Sigmoid colon (tissue), 7 donors: ENCODE results near the gene MUC21. TPM values are rescaled to one million over a fixed set of nuclear protein-coding genes. Genes with fewer than 3 reads are reported as not detected.

Experiments
- DNase-seq: peaks from one replicate; pipeline ENCODE4 v3.0.0-alpha.2; 2019
- H3K27ac ChIP-seq, 4 donors: fragments of 200-600 bp; sonication (generic); one replicate each; pipeline ENCODE4 v1.5.1; 2016 to 2019; ENCODE audit warnings: mild to moderate bottlenecking in 1 of 4
- H3K27me3 ChIP-seq, 3 donors: fragments of 200-600 bp; sonication (generic); one replicate each; pipeline ENCODE4 v1.5.1; 2019; ENCODE audit warnings: mild to moderate bottlenecking in 1 of 3
- H3K36me3 ChIP-seq, 4 donors: fragments of 200-600 bp; sonication (generic); one replicate each; pipeline ENCODE4 v1.5.1; 2016 to 2019
- H3K4me1 ChIP-seq, 4 donors: fragments of 200-600 bp; sonication (generic); one replicate each; pipeline ENCODE4 v1.5.1; 2017 to 2019
- H3K4me3 ChIP-seq, 4 donors: fragments of 200-600 bp; sonication (generic); one replicate each; pipeline ENCODE4 v1.5.1; 2017 to 2019; ENCODE audit warnings: mild to moderate bottlenecking in 2 of 4, moderate library complexity in 1 of 4
- H3K9me3 ChIP-seq, 4 donors: fragments of 200-600 bp in 3 of 4; sonication (generic) in 3 of 4; one replicate each; pipeline versions ENCODE4 v1.5.1 to v1.6.1; 2013 to 2019
- EP300 ChIP-seq, 4 donors: sonication (generic); formaldehyde crosslinking; IDR thresholded peaks; one replicate each; pipeline ENCODE4 v1.6.1; 2017; ENCODE audit warnings: antibody characterized with exemption in 4 of 4
- POLR2A ChIP-seq, 2 donors: fragments of 450-650 bp; IDR thresholded peaks; one replicate each; pipeline ENCODE4 v1.6.1; 2016; ENCODE audit warnings: antibody characterized with exemption in 2 of 2, mild to moderate bottlenecking in 2 of 2, moderate library complexity in 2 of 2
- POLR2AphosphoS5 ChIP-seq, 4 donors: sonication (generic); formaldehyde crosslinking; IDR thresholded peaks; one replicate each; pipeline ENCODE4 v1.6.1; 2017; ENCODE audit warnings: antibody characterized with exemption in 4 of 4
- WGBS, 2 donors: extraction: QIAGEN DNeasy Blood & Tissue Kit; methylation state at CpG; one replicate each; pipeline ENCODE4 v1.1.7; 2013; 5-methylcytosine and 5-hydroxymethylcytosine counted together
- intact Hi-C: fragments of 100-400 bp; cut with DNase I; formaldehyde crosslinking; loops from one replicate; pipeline ENCODE4 v1.15.1; 2023
- polyA plus RNA-seq, 3 donors: library from polyadenylated mRNA; stranded (reverse); fragments of 200-250 nt; gene quantifications; one replicate each; pipeline ENCODE4 v1.2.3, GENCODE V29; 2013
- total RNA-seq, 4 donors: library from RNA; depleted of rRNA; stranded (reverse); fragments of >200 nt; gene quantifications; one replicate each; pipeline ENCODE4 v1.1.0, GENCODE V29; 2016
- TF ChIP-seq, protein P1 (sequence below), 4 experiments: fragments of 450-650 bp in 3 of 4; fragments of 200-600 bp in 1 of 4; IDR thresholded peaks; one replicate each; pipeline ENCODE4 v1.5.1; 2016 to 2019; ENCODE audit warnings: antibody characterized with exemption in 4 of 4, mild to moderate bottlenecking in 3 of 4, moderate library complexity in 2 of 4
- donor health status: healthy with polysubstance abuse.
- donor health status: Bipolar disorder and iron deficiency.
- donor health status: healthy.

MUC21 gene
- total and polyA plus RNA-seq, 7 donors = 0.19 to 1.2 TPM; not detected in 5

DNA sequence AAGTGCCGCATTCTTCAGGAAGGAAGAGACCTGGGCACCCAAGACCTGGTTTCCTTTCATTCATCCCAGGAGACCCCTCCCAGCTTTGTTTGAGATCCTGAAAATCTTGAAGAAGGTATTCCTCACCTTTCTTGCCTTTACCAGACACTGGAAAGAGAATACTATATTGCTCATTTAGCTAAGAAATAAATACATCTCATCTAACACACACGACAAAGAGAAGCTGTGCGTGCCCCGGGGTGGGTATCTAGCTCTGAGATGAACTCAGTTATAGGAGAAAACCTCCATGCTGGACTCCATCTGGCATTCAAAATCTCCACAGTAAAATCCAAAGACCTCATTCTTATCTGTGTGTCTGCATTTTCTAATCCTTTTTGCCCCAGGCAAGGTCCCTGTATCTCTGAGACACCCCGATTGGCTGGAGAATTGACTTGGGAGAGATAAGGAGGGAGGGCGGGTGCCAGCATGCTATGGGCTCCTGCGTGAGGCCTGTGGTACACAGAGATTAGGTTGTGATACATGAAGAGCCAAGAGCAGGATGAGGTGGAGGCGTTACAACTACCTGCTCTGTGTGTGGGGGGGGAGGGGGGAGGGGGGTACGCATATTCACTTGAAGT is 4.8 kb downstream of the MUC21 start:
- Histone ChIP-seq H3K4me1 (no peaks in the 10 kb centered on the region), H3K4me3 (no peak overlapping the region), H3K9me3 (no peaks in the 10 kb centered on the region), H3K27me3 (peaks cover 0 to 8% (median 0%) of the 10 kb centered on the region in 3 donors), H3K27ac (no peak overlapping the region), H3K36me3 (no peaks in the 10 kb centered on the region)
- DNase-seq = no peak
- 92% methylated on average over 9 of the region's 9 CpGs for WGBS, 2 donors
- TF ChIP-seq POLR2A (IDR thresholded peaks at IDR 0.05) (no peak), EP300 (IDR thresholded peaks at IDR 0.05) (no peak), POLR2AphosphoS5 (IDR thresholded peaks at IDR 0.05) (no peak)
- TF ChIP-seq, protein P1, sequence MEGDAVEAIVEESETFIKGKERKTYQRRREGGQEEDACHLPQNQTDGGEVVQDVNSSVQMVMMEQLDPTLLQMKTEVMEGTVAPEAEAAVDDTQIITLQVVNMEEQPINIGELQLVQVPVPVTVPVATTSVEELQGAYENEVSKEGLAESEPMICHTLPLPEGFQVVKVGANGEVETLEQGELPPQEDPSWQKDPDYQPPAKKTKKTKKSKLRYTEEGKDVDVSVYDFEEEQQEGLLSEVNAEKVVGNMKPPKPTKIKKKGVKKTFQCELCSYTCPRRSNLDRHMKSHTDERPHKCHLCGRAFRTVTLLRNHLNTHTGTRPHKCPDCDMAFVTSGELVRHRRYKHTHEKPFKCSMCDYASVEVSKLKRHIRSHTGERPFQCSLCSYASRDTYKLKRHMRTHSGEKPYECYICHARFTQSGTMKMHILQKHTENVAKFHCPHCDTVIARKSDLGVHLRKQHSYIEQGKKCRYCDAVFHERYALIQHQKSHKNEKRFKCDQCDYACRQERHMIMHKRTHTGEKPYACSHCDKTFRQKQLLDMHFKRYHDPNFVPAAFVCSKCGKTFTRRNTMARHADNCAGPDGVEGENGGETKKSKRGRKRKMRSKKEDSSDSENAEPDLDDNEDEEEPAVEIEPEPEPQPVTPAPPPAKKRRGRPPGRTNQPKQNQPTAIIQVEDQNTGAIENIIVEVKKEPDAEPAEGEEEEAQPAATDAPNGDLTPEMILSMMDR (IDR thresholded peaks at IDR 0.05) = no peak
- intact Hi-C loops = no loop called here

DNA sequence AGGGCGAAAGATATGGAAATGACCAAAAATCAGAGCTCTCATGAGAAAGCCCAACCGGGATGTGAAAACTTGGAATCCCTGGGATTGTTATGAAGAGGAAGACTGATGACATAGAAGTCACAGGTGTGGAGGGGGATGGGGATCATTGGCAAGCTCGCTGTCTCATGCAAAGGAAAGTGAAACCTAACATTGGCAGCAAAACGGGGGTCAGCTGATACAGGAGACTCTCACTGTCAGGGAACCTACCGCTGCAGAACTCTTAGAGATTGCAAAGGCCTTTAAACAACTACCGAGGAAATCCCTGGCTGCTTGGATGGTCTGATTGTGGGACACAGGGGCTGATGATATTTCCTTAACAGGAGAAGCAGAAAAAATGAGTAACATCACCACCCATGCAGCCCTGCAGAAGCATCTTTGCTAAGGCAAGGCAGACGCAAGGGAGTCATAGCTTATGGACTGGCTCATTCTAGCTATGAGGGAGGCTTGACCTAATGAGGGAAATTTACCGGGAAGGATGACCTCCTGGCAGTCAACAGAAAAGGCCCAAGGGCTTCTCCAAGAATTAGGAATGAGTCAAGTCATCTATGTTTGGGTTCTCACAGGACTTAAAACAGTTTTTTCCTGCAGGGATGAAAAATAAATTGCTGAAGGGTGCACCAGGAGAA is 7.0 kb downstream of the MUC21 start:
- TF ChIP-seq, protein P1 (IDR thresholded peaks at IDR 0.05) = no peak
- no peak for TF ChIP-seq POLR2A (IDR thresholded peaks at IDR 0.05)
- TF ChIP-seq POLR2AphosphoS5 (IDR thresholded peaks at IDR 0.05) = no peak
- TF ChIP-seq EP300 (IDR thresholded peaks at IDR 0.05) = no peak
- H3K27me3 ChIP-seq = no peaks in the 10 kb centered on the region
- no peak overlapping the region for H3K4me3 ChIP-seq
- no peaks in the 10 kb centered on the region for H3K36me3 ChIP-seq
- no peak for DNase-seq
- WGBS, 2 donors = 57 to 64% methylated on average over 8 of the region's 8 CpGs
- H3K9me3 ChIP-seq = no peaks in the 10 kb centered on the region
- intact Hi-C loops = no loop called here
- H3K4me1 ChIP-seq = no peaks in the 10 kb centered on the region
- no peak overlapping the region for H3K27ac ChIP-seq

DNA sequence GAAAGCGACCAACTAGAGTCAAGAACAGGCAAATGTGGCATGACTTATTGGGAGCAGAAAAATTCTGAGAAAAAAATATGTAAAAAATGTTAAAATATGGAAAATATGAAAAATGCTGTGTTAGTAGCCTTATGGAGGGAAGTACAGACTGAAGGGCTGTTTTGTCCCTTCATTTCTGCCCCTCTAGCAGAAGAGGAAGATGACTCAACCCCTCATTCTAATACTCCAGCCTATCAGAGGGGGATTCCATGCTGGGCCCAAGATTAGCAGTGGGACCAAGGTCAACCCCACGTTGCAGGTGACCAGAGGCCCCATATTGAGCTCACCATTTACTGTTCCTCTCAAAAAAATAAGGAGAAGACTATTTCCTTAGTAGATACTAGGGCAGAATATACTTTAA is 8.4 kb downstream of the MUC21 start:
- Histone ChIP-seq H3K4me1 (no peaks in the 10 kb centered on the region), H3K36me3 (no peaks in the 10 kb centered on the region), H3K9me3 (no peaks in the 10 kb centered on the region), H3K27ac (no peak overlapping the region), H3K4me3 (no peak overlapping the region), H3K27me3 (no peaks in the 10 kb centered on the region)
- TF ChIP-seq POLR2AphosphoS5 (IDR thresholded peaks at IDR 0.05) = no peak
- no peak for TF ChIP-seq POLR2A (IDR thresholded peaks at IDR 0.05)
- TF ChIP-seq, protein P1 (IDR thresholded peaks at IDR 0.05) = no peak
- TF ChIP-seq EP300 (IDR thresholded peaks at IDR 0.05) = no peak
- no peak for DNase-seq
- intact Hi-C loops = no loop called here
- 77 to 82% methylated on average over 2 of the region's 2 CpGs for WGBS, 2 donors

DNA sequence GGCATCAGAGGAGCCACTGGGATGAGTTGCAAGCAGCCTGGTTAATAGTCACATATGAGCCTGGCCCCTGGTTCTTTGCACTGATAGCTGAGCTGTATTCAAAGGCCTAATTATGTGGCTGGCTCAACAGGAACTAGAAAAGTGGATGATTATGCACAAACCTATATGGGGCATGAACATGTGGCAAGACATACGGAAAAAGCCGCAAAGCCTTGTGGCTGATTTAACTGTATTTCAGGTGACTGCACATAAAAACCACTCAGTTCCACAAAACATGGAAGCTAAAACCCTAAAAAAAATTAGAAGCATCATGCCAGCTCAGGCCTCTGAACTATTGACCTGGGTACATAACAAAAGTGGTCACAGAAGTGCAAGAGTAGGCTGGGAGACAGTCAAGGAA is 13.8 kb downstream of the MUC21 start:
- no peaks in the 10 kb centered on the region for H3K9me3 ChIP-seq
- WGBS, 2 donors = 92 to 97% methylated on average over 2 of the region's 2 CpGs
- intact Hi-C loops = no loop called here
- DNase-seq = no peak
- H3K4me3 ChIP-seq = no peak overlapping the region
- no peaks in the 10 kb centered on the region for H3K36me3 ChIP-seq
- no peaks in the 10 kb centered on the region for H3K4me1 ChIP-seq
- no peaks in the 10 kb centered on the region for H3K27me3 ChIP-seq
- H3K27ac ChIP-seq = no peak overlapping the region
- TF ChIP-seq POLR2AphosphoS5 (IDR thresholded peaks at IDR 0.05) (no peak), EP300 (IDR thresholded peaks at IDR 0.05) (no peak), POLR2A (IDR thresholded peaks at IDR 0.05) (no peak)
- TF ChIP-seq, protein P1 (IDR thresholded peaks at IDR 0.05) = no peak
